ENCODE data around the gene PON3. TPM values are rescaled to one million over a fixed set of nuclear protein-coding genes. Genes with fewer than 3 reads are reported as not detected.

Gene PON3
- polyA plus RNA-seq (2012; ENCODE audit: insufficient read depth, insufficient read length): not detected

GRCh38 chr7:95396136-95397032, at the start of gene PON3:
Gene PON3, minus strand, starts transcription at chr7:95396375. Its CDS starts 25 bp downstream, at chr7:95396350.
- no peak within 1 kb of the TSS for H3K4me3 ChIP-seq (ENCODE audit: low read length)

GRCh38 chr7:95444796-95445195, 48.6 kb upstream of the PON3 start:
- DNase-seq (ENCODE audit: low read depth, low spot score): no peak
- H3K4me3 ChIP-seq (ENCODE audit: low read length): no peak overlapping the region

More at GRCh38 chr7:95396136-95397032, at the start of gene PON3:
- no peak for DNase-seq (ENCODE audit: low read depth, low spot score)

DNA sequence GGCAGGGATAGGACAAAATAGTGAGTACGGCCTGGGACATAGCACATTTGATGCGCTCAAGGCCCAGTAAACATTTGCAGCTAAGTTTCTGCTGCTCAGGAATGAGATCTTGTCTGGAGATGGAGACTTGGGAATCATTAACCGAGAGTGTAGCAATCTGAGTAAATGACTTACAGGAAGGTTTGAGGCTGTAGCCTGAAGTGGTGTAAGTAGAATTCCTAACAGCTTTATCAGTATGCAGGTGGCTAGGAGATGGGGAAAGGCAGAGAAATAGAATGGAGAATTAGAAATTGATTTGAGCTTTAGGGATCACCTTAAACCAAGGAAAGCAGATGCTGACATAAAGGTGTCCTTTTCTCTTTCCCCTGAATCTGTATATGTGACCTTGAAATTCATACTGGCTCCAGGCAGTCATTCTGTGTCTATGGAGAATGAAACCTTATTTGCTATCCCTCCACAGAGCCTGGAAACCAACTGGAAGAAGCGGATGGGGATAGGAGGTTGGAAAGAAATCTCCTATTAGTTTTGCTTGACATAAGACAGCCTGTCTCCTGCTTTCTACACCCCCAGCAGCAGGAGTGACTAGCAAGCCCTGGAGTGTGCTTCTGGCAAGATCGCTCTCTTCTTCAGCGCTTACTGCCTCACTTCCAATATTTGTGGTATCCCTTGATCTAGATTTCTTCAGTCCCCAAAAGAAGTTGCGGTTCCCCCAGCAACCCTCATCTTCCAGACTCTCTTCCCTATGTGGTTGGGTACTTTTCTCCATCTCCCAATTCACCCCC, 45.1 kb upstream of the PON3 start:
- no peak for DNase-seq (ENCODE audit: low read depth, low spot score)

GRCh38 chr7:95440394-95441038, 44.3 kb upstream of the PON3 start:
- no peak for DNase-seq (ENCODE audit: low read depth, low spot score)

More for the DNA sequence above, 45.1 kb upstream of the PON3 start:
- H3K4me3 ChIP-seq (ENCODE audit: low read length): no peak overlapping the region

DNA sequence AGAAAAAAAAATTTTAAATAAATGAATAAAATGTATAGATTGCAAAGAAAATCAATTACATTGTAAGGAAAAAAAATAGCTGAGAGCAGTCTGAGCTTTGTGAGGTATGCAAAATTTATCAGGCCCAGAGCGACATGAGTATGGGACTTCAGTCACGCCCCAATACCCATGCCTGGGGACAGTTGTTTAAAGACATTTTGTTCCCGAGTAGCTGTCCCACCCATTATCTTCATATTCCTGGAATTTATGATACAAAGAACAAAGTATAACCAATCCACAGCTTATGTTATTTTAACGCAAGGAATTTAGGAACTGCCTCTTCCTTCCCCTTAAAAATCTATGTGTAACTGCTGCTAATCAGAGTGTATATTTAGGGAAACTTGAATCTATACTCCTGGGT, 40.2 kb upstream of the PON3 start:
- no peak for DNase-seq (ENCODE audit: low read depth, low spot score)
- no peak overlapping the region for H3K4me3 ChIP-seq (ENCODE audit: low read length)

More at GRCh38 chr7:95440394-95441038, 44.3 kb upstream of the PON3 start:
- no peak overlapping the region for H3K4me3 ChIP-seq (ENCODE audit: low read length)

DNA sequence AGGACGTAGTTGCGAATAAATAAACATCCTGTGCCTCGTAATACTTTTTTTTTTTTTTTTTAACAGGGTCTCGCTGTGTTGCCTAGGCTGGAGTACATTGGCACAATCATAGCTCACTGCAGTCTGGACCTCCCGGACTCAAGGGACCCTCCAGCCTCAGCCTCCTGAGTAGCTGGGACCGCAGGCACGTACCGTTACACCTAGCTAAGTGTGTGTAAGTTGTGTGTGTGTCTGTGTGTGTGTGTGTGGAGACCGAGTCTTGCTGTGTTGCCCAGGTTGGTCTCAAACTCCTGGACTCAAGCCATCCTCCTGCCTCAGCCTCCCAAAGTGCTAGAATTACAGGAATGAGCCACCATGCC, 39.2 kb upstream of the PON3 start:
- H3K4me3 ChIP-seq (ENCODE audit: low read length): no peak overlapping the region

DNA sequence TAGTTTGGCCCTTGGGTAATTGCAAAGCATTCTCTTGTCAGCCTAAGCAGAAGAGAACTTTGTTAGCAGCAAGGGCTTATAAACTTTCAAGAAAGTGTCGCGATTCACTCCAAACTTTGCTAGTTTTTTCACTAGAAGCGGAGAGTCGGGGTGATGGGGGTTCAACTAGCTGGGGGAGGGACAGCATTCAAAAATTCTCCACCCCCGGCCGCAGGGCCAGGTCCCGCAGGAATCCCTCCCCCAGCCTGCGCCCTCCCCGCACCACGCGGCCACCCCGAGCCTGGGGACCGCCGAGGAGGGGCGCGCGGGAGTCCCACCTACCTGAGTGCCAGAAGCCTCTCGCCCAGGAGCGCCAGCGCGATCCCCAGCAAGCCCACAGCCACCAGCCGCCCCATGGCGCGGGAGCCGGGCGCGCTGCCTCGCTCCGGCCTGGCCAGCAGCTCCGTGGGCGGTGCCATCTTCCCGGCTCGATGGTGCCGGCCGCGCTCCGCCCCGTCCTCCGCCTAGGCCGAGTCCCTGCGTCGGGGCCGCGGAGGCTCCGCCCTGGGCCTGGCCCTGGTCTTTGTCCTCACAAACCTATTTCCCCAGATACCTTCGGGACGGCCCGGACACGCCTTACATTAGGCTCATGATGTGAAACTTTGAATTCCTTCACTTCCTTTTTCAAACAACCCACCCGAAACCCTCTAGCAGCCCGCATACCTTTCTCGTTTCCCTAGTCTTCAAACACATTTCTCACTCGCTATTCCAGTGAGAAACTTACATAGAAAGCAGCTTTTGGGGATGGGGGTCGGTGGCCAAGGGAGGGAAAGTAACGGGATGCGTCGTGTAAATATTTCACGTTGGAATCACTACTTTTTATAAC, 38.6 kb upstream of the PON3 start, which contains the start of gene PON2:
Gene PON2 (minus strand): TSS at position 472 of the 865 bp plus-strand sequence. CDS start 77 bp downstream, at position 395.
- DNase-seq (ENCODE audit: low read depth, low spot score): no peak
- no peak within 1 kb of the TSS for H3K4me3 ChIP-seq (ENCODE audit: low read length)

More for the DNA sequence above, 39.2 kb upstream of the PON3 start:
- DNase-seq (ENCODE audit: low read depth, low spot score): no peak

DNA sequence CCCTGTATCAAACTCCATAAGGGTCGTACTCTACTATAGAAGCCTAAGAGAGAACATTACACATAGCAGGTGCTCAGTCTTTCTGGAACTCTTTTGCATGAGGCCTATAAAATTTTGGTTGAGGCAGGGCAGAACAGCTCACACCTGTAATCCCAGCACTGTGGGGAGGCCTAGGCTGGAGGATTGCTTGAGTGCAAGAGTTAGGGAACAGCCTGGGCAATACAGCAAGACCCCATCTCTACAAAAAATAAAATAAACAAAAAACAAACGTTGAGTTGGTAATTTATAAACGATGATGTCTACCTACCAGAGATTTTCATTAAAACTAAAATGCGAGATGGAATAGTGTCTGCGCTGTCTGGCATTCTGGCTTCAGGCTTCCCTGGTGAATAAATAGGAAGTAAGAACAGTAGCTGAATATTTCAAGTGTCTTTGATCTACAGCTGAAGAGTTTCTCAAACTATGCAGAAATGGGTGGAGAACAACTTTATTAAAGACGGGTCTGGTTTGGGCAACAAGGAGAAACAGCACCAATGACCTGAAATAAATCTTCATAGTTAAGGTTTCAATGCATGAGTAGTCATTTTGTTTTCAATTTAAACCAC, 37.9 kb upstream of the PON3 start:
- DNase-seq (ENCODE audit: low read depth, low spot score): no peak
- no peak overlapping the region for H3K4me3 ChIP-seq (ENCODE audit: low read length)

DNA sequence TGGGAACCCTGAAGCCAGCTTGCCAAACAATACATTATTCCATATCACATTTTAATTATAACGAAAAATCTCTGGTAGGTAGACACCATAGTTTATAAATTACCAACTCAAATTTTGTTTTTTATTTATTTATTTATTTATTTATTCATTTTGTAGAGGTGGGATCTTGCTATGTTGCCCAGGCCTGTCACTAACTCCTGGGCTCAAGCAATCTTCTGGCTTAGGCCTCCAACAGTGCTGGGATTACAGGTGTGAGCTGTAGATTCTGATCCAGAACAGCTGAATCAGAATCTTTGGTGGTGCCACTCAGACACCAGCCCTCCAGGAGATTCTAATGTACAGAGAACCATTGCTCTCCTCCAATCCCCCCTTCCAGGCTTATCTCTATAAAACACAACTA, 37.0 kb upstream of the PON3 start:
- DNase-seq (ENCODE audit: low read depth, low spot score): no peak
- no peak overlapping the region for H3K4me3 ChIP-seq (ENCODE audit: low read length)

DNA sequence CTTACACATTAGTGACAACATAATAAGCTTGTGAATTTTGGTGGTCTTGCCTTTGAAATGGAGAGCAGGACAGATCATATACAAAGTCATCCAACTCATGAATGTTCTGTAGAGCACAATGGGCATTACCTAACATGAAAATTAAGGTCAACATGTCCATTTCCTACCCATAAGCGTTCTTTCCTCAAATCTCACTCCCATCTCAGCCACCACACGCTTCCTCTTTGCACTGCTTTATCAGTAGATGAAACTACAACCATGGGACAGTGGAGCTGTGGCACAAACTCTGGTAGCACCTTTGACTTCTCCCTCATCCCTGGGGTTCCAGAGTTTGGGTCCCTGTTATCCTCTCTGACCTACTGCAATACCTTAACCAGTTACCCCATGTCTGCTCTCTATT, 36.4 kb upstream of the PON3 start:
- H3K4me3 ChIP-seq (ENCODE audit: low read length): no peak overlapping the region

GRCh38 chr7:95430864-95431263, 34.7 kb upstream of the PON3 start:
- H3K4me3 ChIP-seq (ENCODE audit: low read length): no peak overlapping the region
- no peak for DNase-seq (ENCODE audit: low read depth, low spot score)

More for the DNA sequence above, 36.4 kb upstream of the PON3 start:
- no peak for DNase-seq (ENCODE audit: low read depth, low spot score)

- no peak overlapping the region for H3K4me3 ChIP-seq (ENCODE audit: low read length)
- DNase-seq (ENCODE audit: low read depth, low spot score): no peak
Measured at GRCh38 chr7:95429241-95429990, 33.2 kb upstream of the PON3 start.

GRCh38 chr7:95427914-95428516, 31.8 kb upstream of the PON3 start:
- no peak for DNase-seq (ENCODE audit: low read depth, low spot score)
- H3K4me3 ChIP-seq (ENCODE audit: low read length): no peak overlapping the region

DNA sequence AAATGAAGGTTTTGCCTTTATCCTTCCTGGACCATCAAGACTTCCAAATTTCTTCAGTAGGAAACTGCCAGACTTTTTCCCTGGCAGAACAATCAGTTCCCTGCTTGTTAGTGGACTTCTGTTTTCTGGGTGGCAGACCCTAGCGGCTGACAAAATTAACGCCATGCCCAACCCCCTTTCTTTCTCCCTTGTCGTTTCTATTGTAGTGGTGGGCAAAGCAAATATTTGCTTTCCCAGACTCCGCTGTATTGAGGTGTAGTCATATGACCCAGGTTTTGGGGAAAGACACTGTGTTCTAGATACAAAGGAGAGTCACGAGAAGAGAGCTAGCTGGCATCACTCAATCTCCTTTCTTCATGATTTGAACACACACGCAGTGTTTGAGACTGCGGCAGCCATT, 31.0 kb upstream of the PON3 start:
- no peak for DNase-seq (ENCODE audit: low read depth, low spot score)
- no peak overlapping the region for H3K4me3 ChIP-seq (ENCODE audit: low read length)

GRCh38 chr7:95425694-95426093, 29.5 kb upstream of the PON3 start:
- no peak for DNase-seq (ENCODE audit: low read depth, low spot score)
- H3K4me3 ChIP-seq (ENCODE audit: low read length): no peak overlapping the region

DNA sequence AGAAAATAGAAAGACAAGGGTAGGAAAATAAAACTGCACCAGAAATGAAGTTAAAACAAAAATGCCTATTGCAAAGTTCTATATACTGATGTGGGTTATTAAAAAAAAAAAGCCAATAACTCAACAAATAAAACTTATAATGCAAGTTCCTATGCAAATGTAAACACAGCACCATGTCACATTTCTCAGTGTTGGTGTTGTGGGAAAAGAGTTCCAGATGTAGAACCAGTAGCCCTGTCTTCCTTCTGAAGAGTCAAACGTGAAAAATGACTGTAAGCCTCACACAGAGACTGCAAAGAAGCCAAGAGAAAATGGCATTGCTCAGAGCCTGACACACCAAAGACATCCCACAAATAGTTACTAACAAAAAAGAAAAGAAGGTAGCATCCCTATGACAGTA, 28.5 kb upstream of the PON3 start:
- H3K4me3 ChIP-seq (ENCODE audit: low read length): no peak overlapping the region
- no peak for DNase-seq (ENCODE audit: low read depth, low spot score)

DNA sequence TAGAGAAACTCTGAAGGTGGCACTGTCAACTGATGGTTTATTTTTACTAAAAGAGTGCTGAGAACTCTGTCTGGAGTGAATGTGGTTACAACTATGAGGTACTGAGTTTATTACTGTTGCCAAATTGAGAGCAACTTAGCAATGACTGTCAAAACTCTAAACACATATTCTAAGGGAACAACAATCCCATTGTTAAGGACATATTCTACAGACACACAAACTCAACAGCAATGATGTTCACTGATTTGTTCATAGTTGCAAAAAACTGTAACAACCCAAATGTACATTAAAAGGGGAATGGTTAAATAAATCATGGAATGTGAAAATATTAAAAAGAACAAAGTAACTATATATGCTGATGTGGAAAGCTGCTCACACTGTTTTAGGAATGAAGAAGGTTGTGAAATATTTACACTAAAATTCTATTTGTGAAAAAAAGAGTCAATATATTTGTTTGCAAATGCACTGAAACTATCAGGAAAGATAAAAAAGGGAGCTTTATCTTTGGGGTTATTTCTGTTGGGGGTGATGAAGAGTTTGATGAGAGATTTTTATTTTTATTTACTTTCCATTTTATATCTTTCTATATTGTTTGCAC, 25.8 kb upstream of the PON3 start:
- no peak for DNase-seq (ENCODE audit: low read depth, low spot score)
- no peak overlapping the region for H3K4me3 ChIP-seq (ENCODE audit: low read length)
